ENCODE results near the gene SMARCD3.
A peak's percentile ranks its signal among the peaks of the same experiment; 100 is the strongest.

The SMARCD3 gene

DNA sequence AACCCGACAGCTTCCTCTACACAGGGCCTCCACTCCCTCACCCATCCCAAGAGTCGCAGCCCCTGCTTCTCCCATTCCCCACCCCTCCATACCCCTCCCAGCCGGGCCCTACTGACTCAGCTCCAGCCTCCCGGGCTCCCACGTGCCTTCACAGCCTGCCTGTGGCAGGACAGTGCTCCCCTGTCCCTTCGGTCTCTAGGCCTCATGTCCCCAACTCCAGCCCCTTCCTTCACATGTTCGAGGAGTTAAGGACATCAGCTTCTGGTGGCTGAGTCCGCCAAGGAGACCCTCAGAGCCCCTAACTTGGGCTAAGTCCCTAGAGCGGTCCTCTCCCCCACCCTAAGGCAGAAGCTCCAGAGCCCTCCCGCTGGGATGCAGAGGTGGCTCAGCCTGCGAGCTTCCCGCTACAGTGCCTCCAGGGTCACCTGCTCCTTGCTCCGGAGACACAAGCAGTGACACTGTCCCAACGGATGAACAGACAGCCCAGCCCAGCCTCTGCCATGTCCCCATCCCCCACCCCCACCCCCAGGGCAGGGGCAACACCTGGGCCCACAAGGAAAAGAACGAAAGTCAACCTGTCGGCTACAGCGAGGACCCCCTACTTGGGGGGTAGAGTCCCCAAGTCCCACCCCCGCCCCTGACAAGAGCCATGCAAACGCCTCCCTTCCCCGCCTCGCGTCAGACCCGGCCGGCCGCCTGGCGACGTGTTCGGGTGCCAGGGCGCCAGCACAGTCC is 716 bp downstream of the SMARCD3 start:
- peak; percentile 39 for DNase-seq (ENCODE audit: low spot score)

GRCh38 chr7:151246851-151247580 is 1.5 kb downstream of the SMARCD3 start:
- DNase-seq (ENCODE audit: low spot score), result no peak

GRCh38 chr7:151246102-151246850 is 2.2 kb downstream of the SMARCD3 start:
- peak; percentile 34 for DNase-seq (ENCODE audit: low spot score)

GRCh38 chr7:151245360-151246101 is 3.0 kb downstream of the SMARCD3 start:
- DNase-seq (ENCODE audit: low spot score), result peak; percentile 84

- DNase-seq (ENCODE audit: low spot score), result no peak
Measured at GRCh38 chr7:151244841-151245346, 3.6 kb downstream of the SMARCD3 start.

DNA sequence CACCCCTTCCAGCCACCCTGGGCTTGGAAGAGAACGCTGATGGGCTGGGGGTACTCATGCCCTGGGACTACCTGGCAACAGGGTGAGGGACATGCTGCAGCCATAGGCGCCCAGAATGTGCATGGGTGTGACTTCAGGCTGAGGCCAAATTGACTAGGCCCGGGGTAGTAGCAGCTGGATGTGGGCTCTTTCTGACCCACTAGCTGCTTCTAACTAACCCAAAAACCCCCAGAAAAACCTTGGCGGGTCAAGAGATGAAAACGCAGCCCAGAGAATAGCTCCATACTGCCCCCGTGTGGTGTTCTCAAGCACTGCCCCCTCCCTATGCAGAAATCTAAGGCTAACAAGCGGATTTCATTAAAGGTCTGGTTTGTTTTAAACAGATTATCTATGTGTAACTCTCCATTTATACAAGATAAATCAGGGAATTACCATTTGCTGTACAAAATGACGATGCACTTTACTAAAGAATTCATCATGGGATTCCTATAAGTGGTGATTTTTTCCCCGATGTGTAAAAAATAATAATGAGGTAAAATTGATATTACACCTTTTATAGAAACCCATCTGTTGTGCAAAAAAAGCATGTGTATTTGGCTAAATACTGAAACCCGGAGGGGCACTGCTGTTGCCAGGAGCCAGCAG is 4.2 kb downstream of the SMARCD3 start:
- peak; percentile 79 for DNase-seq (ENCODE audit: low spot score)

- peak; percentile 11 for DNase-seq (ENCODE audit: low spot score)
Measured at GRCh38 chr7:151243408-151244195, 4.9 kb downstream of the SMARCD3 start.

DNA sequence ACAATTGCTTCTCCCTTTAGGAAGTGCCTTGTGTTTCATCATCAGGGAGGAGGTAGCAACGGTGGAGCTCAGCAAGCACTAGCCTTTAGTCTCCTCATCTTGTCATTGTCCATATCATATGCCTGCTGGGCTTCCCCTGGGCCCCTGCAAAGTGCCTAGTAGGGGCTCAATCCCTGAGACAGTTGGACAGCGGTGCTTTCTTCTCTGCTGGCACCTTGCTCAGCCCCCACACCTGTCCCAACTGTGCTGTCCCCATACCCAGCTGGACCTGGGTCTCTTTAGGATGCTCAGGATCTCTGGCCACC is 5.5 kb downstream of the SMARCD3 start:
- no peak for DNase-seq (ENCODE audit: low spot score)

DNA sequence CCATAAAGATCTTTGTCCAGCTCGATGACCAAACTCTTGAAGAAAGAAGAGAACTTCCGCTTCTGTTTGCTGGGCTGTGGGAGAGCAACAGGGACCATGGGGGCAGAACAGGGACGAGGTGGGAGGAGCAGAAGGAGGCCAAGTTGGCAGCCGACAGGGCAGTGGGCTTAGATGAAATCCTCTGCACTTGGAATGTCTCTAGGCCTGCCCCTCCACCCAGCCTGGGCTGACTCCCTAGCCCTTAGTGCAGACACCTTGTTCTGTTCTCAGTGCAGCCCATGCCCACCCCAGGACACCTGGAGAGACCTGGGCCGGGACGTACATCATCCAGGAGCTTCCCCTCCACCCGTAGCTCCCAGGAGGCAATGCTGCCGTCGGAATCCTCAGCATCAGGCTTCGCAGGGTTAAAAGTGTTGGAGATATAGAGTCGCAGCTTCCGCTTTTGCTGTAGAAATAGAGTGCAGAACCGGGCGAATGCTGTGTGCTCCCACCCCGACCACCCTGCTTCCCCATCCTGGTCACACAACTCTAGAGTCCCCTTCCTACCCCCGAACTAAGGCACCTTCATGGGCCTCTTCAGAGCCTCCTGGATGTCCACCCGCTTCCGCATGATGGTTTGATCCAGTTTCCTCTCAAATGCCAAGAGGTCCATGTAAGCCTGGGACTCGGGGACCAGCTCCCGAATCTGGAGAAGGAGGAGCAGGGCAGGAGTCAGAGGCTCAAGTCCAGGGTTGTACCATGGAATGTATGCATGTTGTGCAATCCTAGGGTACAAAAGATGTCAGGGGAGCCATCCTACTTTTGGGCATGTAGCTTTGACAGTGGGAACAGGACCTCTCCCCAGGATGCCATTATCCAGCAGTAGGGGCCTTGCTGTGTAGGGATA is 6.1 kb downstream of the SMARCD3 start:
- no peak for DNase-seq (ENCODE audit: low spot score)

- DNase-seq (ENCODE audit: low spot score), result no peak
Measured at GRCh38 chr7:151241755-151242096, 6.8 kb downstream of the SMARCD3 start.

DNA sequence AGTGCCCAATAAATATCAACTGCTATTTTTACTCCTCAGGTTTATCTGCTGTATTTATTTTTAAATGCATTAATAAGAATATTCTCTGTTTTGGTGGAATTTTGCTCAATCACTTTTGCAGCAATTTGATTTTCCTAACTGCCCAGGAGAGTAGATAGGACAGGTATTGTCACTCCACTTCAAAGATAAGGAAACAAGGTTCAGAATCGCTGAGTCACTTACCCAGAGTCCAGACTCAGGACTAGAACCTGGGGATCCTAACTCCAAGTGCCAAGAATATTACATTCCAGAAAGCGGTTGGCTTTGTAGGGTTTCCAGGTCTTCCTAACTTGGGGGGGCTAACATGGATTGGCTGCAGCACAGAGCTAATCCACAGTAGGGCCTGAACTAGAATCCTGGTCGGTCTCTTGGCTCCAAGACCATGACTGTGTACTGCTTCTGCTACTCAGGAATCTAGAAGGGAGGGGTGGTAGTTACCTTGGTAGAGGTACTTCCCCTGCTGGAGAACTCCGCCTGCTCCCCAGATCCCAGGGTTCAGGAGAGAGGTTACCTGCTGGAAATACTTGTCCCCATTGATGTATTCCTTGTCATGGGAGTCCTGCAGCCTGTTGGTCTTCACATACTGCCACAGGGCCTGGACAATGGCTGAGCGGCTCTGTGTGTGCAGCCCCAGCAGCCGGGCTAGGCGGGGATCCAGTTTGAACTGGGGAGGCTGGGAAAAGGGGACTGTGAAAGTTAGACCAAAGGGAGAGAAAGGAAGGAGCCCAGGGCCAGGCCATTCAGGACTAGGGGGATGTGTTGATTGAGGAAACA is 7.3 kb downstream of the SMARCD3 start:
- DNase-seq (ENCODE audit: low spot score), result no peak

DNA sequence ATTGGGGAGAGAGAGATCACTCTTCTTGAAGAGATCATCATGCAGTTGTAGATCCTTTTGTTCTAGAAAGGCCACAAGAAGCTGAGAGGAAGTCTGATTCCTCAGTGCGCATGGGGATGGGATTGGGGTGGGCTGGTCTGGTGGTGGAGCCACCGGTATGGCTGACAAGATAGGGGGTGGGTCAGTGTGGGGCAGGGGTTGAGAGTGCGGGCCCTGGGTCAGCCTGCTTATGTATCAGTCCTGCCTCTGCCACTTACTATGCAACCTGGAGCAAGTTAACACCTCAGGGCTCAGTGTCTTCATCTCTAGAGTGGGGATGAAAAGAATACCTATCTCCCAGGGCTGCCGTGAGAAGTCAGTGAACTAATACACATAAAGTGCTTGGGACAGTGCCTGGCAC is 8.0 kb downstream of the SMARCD3 start:
- no peak for DNase-seq (ENCODE audit: low spot score)

- DNase-seq (ENCODE audit: low spot score), result no peak
Measured at GRCh38 chr7:151239837-151240459, 8.5 kb downstream of the SMARCD3 start.

DNA sequence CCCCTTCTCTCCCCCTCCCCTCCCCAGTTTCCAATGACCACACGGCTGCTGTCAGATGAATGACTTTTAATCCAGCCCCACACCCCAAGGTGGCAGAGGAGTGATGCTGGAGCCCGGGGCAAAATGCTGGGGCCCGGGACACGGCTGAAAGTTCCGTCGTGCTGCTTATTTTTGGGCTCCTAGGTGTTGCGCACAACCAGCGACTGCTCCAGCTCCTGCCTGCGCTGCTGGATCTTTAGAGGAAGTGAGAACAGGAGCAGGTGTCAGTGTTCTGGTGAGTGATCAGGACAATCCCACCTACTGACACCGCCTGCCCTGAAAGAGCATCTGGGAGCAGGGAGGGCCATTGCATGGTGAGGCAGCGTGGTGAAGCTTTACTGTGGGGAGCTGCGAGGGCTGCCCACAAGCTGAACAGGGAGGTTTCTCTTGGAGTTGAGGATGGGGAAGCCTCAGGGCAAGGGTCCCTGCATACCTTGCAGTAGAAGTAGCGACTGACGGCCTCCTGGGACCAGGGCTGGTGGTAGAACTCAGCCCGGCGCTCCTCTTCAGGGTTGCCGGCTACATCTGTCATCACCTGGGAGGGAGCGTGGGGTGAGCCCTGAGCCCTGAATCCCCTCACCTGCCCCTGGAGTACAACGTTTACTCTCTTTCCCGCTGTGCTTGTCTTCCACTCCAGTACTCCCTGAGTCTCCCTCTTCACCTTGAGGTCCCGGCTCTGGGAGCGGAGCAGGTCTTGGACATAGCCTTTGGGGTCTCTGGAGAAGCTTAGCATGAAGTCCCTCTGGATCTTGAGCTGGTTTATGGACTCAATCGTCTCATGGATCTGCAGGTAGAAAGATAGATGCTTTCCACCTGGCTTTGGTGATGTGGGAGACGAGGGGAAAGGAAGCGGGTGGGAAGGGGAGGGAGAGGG is 9.3 kb downstream of the SMARCD3 start:
- no peak for DNase-seq (ENCODE audit: low spot score)

DNA sequence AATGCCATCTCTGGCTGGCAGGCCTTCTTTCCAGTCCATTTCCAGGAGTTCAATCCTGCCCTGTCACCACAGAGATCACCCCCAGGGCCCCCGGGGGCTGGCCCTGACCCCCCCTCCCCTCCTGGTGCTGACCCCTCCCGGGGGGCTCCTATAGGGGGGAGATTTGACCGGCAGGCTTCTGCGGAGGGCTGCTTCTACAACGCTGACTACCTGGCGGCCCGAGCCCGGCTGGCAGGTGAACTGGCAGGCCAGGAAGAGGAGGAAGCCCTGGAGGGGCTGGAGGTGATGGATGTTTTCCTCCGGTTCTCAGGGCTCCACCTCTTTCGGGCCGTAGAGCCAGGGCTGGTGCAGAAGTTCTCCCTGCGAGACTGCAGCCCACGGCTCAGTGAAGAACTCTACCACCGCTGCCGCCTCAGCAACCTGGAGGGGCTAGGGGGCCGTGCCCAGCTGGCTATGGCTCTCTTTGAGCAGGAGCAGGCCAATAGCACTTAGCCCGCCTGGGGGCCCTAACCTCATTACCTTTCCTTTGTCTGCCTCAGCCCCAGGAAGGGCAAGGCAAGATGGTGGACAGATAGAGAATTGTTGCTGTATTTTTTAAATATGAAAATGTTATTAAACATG is 10.2 kb downstream of the SMARCD3 start:
- no peak for DNase-seq (ENCODE audit: low spot score)

- no peak for DNase-seq (ENCODE audit: low spot score)
Measured at GRCh38 chr7:151237244-151238189, 11.0 kb downstream of the SMARCD3 start.

All from AG20443 (cell line).